ENCODE data around the gene LRRC4B.

DNA sequence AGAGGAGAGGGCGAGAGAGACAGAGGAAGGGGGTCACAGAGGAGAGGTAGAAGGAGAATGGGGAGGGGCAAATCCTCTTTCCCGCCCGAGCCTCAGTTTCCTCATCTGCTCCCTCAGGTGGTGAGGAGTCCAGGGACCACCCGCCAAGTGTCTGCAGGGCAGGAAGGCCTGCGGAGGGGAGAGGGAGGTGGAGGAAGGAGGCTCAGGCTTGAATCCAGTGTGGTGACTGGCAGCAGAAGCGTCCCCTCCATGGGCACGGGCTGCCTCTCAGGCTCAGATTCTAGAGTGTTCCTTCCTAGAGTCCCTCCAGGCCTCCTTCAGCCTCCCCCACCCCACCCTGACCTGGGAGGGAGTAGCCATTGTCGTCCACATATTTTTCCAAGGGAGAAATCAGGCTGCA is 75.1 kb downstream of the LRRC4B start:
- TF ChIP-seq EZH2phosphoT487 (IDR thresholded peaks at IDR 0.05; ENCODE audit: borderline replicate concordance, low read depth) (no peak), NRF1 (IDR thresholded peaks at IDR 0.05; ENCODE audit: low read depth, low read length) (no peak), RCOR1 (IDR thresholded peaks at IDR 0.05; ENCODE audit: low read length) (no peak), FOXM1 (IDR thresholded peaks at IDR 0.05; ENCODE audit: low read depth) (no peak), GATA2 (CRISPR knock-in tag; IDR thresholded peaks at IDR 0.05) (no peak), TAF1 (IDR thresholded peaks at IDR 0.05; ENCODE audit: borderline replicate concordance, low read depth, low read length) (no peak), JUND (IDR thresholded peaks at IDR 0.05) (no peak), TEAD4 (IDR thresholded peaks at IDR 0.05; ENCODE audit: borderline replicate concordance, insufficient read depth) (no peak), MXI1 (IDR thresholded peaks at IDR 0.05; ENCODE audit: low read depth, low read length) (no peak)
- TF ChIP-seq, protein P1, sequence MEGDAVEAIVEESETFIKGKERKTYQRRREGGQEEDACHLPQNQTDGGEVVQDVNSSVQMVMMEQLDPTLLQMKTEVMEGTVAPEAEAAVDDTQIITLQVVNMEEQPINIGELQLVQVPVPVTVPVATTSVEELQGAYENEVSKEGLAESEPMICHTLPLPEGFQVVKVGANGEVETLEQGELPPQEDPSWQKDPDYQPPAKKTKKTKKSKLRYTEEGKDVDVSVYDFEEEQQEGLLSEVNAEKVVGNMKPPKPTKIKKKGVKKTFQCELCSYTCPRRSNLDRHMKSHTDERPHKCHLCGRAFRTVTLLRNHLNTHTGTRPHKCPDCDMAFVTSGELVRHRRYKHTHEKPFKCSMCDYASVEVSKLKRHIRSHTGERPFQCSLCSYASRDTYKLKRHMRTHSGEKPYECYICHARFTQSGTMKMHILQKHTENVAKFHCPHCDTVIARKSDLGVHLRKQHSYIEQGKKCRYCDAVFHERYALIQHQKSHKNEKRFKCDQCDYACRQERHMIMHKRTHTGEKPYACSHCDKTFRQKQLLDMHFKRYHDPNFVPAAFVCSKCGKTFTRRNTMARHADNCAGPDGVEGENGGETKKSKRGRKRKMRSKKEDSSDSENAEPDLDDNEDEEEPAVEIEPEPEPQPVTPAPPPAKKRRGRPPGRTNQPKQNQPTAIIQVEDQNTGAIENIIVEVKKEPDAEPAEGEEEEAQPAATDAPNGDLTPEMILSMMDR (IDR thresholded peaks at IDR 0.05), result no peak
- TF ChIP-seq, protein P2, sequence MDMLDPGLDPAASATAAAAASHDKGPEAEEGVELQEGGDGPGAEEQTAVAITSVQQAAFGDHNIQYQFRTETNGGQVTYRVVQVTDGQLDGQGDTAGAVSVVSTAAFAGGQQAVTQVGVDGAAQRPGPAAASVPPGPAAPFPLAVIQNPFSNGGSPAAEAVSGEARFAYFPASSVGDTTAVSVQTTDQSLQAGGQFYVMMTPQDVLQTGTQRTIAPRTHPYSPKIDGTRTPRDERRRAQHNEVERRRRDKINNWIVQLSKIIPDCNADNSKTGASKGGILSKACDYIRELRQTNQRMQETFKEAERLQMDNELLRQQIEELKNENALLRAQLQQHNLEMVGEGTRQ (IDR thresholded peaks at IDR 0.05; ENCODE audit: borderline replicate concordance, low read depth, low read length), result no peak

Measured in SK-N-SH (cell line).